Measurements from ENCODE around the gene CELSR2.

GRCh38 chr1:109300650-109301151, 51.4 kb downstream of the CELSR2 start:
- TF ChIP-seq CEBPB (IDR thresholded peaks at IDR 0.05; ENCODE audit: low read depth) (no peak), POLR2AphosphoS5 (IDR thresholded peaks at IDR 0.05; ENCODE audit: low read depth, low read length) (no peak), ZBTB33 (IDR thresholded peaks at IDR 0.05; ENCODE audit: extremely low read depth, insufficient replicate concordance, low read length) (no peak), EZH2 (IDR thresholded peaks at IDR 0.05) (no peak), CTCF (IDR thresholded peaks at IDR 0.05 in 2 of 3, conservative IDR thresholded peaks at IDR 0.05 in 1 of 3; ENCODE audit: borderline replicate concordance in 1 of 3, insufficient read depth in 1 of 3, low read depth in 2 of 3, low read length in 2 of 3) (no peak), ATF3 (IDR thresholded peaks at IDR 0.05) (no peak), POLR2A (IDR thresholded peaks at IDR 0.05; ENCODE audit: borderline replicate concordance, extremely low read depth, insufficient read depth, insufficient read length) (no peak), YY1 (IDR thresholded peaks at IDR 0.05; ENCODE audit: extremely low read depth, insufficient replicate concordance, low read depth, low read length) (no peak), JUND (IDR thresholded peaks at IDR 0.05) (no peak), SIN3A (IDR thresholded peaks at IDR 0.05; ENCODE audit: low read depth) (no peak)
